ENCODE data around the gene MYRIP.
"Not testable (repeated sequence)": the region's sequence is repeated elsewhere in the genome, so short reads cannot be mapped to it uniquely, and the experiment has no call there.

The MYRIP gene

GRCh38 chr3:40078590-40078989, 269.2 kb downstream of the MYRIP start:
- Histone ChIP-seq H3K4me1 (ENCODE audit: control insufficient read depth in 1 of 2, insufficient read depth in 1 of 2, low read depth in 1 of 2, low read length in 1 of 2) (no peaks in the 10 kb centered on the region), H3K27me3 (peaks cover 2% of the 10 kb centered on the region)
- TF ChIP-seq, protein P1, sequence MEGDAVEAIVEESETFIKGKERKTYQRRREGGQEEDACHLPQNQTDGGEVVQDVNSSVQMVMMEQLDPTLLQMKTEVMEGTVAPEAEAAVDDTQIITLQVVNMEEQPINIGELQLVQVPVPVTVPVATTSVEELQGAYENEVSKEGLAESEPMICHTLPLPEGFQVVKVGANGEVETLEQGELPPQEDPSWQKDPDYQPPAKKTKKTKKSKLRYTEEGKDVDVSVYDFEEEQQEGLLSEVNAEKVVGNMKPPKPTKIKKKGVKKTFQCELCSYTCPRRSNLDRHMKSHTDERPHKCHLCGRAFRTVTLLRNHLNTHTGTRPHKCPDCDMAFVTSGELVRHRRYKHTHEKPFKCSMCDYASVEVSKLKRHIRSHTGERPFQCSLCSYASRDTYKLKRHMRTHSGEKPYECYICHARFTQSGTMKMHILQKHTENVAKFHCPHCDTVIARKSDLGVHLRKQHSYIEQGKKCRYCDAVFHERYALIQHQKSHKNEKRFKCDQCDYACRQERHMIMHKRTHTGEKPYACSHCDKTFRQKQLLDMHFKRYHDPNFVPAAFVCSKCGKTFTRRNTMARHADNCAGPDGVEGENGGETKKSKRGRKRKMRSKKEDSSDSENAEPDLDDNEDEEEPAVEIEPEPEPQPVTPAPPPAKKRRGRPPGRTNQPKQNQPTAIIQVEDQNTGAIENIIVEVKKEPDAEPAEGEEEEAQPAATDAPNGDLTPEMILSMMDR (IDR thresholded peaks at IDR 0.05): no peak

GRCh38 chr3:40079203-40079846, 269.9 kb downstream of the MYRIP start:
- TF ChIP-seq, protein P1 (IDR thresholded peaks at IDR 0.05): no peak
- Histone ChIP-seq H3K36me3 (no peaks in the 10 kb centered on the region), H3K4me3 (ENCODE audit: low read depth in 1 of 2, low read length in 1 of 2) (no peak overlapping the region), H3K27me3 (no peaks in the 10 kb centered on the region), H3K4me1 (ENCODE audit: control insufficient read depth in 1 of 2, insufficient read depth in 1 of 2, low read depth in 1 of 2, low read length in 1 of 2) (no peaks in the 10 kb centered on the region), H3K9me3 (no peaks in the 10 kb centered on the region), H3K27ac (no peak overlapping the region)

More at GRCh38 chr3:40078590-40078989, 269.2 kb downstream of the MYRIP start:
- H3K4me3 ChIP-seq (ENCODE audit: low read depth in 1 of 2, low read length in 1 of 2): no peak overlapping the region
- no peak overlapping the region for H3K27ac ChIP-seq
- H3K9me3 ChIP-seq: no peaks in the 10 kb centered on the region
- H3K36me3 ChIP-seq: no peaks in the 10 kb centered on the region

DNA sequence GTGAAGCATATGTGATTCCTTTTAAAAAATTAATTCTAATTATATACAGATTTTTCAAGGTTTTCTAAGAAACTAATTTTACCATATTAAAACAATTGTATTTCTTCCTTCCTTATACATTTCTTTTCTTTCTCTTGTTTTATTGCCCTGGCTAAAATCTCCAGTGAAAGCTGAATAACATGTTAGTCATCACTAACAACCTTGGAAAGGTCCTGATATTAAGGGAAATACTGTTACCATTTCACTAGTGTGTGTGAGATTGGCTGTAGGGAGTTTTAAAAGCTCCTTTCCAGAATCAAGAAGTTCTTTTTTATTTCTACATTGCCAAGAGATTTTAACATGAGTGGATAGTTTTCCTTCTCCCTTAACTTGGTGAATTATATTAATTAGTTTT, 270.4 kb downstream of the MYRIP start:
- TF ChIP-seq, protein P1 (IDR thresholded peaks at IDR 0.05): no peak
- no peak overlapping the region for H3K27ac ChIP-seq
- H3K36me3 ChIP-seq: no peaks in the 10 kb centered on the region

DNA sequence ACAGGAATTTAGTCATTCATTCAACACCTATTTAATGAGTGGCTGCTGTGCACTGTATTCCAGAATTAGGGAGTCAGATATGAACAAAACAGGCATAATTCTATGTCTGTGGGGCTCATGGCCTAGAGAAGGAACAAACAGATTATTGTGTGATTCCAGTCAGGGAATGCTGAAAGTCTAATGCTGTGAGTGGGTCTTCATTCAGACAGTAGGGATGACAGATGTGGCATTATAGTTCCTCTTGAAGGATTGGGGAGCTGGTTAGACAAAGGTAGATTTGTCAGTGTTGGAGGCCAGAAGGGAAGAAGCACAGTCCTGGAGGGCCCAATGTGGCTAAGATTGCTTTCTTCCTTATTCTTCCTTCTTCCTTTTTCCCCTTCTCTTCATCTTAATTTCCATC, 273.7 kb downstream of the MYRIP start:
- TF ChIP-seq, protein P1 (IDR thresholded peaks at IDR 0.05): no peak
- no peaks in the 10 kb centered on the region for H3K4me1 ChIP-seq (ENCODE audit: control insufficient read depth in 1 of 2, insufficient read depth in 1 of 2, low read depth in 1 of 2, low read length in 1 of 2)
- H3K27me3 ChIP-seq: no peaks in the 10 kb centered on the region
- no peak overlapping the region for H3K27ac ChIP-seq
- no peak overlapping the region for H3K4me3 ChIP-seq (ENCODE audit: low read depth in 1 of 2, low read length in 1 of 2)
- no peaks in the 10 kb centered on the region for H3K36me3 ChIP-seq
- no peaks in the 10 kb centered on the region for H3K9me3 ChIP-seq

More for the DNA sequence above, 270.4 kb downstream of the MYRIP start:
- no peaks in the 10 kb centered on the region for H3K9me3 ChIP-seq
- H3K4me3 ChIP-seq (ENCODE audit: low read depth in 1 of 2, low read length in 1 of 2): no peak overlapping the region
- H3K4me1 ChIP-seq (ENCODE audit: control insufficient read depth in 1 of 2, insufficient read depth in 1 of 2, low read depth in 1 of 2, low read length in 1 of 2): no peaks in the 10 kb centered on the region
- H3K27me3 ChIP-seq: no peaks in the 10 kb centered on the region

DNA sequence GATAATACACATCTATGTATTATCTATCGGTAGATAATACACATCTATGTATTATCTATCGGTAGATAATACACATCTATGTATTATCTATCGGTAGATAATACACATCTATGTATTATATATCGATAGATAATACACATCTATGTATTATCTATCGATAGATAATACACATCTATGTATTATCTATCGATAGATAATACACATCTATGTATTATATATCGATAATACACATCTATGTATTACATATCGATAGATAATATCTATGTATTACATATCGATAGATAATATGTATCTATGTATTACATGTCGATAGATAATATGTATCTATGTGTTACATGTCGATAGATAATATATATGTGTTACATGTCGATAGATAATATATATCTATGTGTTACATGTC, 275.0 kb downstream of the MYRIP start:
- not testable (repeated sequence) for H3K27ac ChIP-seq; H3K4me3 ChIP-seq (ENCODE audit: low read depth in 1 of 2, low read length in 1 of 2); H3K4me1 ChIP-seq (ENCODE audit: control insufficient read depth in 1 of 2, insufficient read depth in 1 of 2, low read depth in 1 of 2, low read length in 1 of 2)

DNA sequence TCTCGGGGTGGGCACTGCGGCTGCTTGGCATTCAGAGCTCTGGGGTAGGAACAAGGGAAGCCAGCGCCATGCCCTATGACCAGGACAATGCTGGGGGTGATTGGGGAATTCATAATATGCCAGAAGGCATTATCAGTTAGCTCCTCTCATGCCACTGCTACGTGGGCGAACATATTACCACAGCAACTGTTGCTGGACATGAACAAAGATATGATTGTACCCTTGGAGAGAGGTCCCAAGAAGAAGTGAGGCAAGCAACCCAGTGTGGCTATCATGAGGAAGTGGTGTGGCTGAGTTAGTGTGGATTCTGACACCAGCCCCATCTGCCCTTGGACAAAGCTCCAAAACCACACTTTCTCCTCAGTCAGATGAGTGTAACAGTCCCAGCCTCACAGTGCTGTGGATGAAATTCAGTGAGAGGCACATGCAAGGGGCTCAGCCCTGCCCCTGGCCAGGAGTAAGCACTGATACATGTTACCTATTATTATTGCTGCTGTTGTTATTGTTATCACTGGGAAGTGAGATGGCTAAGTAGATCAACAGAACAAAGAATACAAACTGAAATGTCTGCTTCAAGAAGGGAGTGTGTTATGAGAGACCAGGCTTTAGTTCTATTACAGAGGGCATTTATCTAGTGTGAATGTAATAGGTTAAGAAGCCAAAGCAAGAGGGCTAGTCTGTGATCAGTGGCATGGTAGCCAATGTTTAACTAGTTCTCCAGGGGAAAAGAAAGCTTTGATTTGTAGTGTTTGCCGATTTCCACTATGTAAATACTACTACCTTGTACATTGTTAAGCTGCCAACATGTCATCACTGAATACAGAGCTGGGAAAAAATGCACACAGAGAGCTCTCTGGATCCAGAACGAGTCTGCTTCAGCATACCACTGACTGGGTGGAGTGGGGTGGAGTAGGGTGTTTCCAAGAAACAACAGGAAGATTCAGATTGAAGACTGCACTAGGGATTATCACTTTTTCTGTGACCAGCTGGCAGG, 277.8 kb downstream of the MYRIP start:
- H3K4me3 ChIP-seq (ENCODE audit: low read depth in 1 of 2, low read length in 1 of 2): no peak overlapping the region
- no peaks in the 10 kb centered on the region for H3K4me1 ChIP-seq (ENCODE audit: control insufficient read depth in 1 of 2, insufficient read depth in 1 of 2, low read depth in 1 of 2, low read length in 1 of 2)
- no peaks in the 10 kb centered on the region for H3K27me3 ChIP-seq
- H3K9me3 ChIP-seq: no peaks in the 10 kb centered on the region
- no peak overlapping the region for H3K27ac ChIP-seq
- TF ChIP-seq, protein P1 (IDR thresholded peaks at IDR 0.05): no peak
- H3K36me3 ChIP-seq: no peaks in the 10 kb centered on the region

More for the DNA sequence above, 275.0 kb downstream of the MYRIP start:
- H3K9me3 ChIP-seq, H3K27me3 ChIP-seq, H3K36me3 ChIP-seq: not testable (repeated sequence)
